ENCODE measurements around the gene IL4. TPM values are rescaled to one million over a fixed set of nuclear protein-coding genes. Genes with fewer than 3 reads are reported as not detected.

Gene IL4
- total RNA-seq, 1 experiment from 2014 or later = not detected

DNA sequence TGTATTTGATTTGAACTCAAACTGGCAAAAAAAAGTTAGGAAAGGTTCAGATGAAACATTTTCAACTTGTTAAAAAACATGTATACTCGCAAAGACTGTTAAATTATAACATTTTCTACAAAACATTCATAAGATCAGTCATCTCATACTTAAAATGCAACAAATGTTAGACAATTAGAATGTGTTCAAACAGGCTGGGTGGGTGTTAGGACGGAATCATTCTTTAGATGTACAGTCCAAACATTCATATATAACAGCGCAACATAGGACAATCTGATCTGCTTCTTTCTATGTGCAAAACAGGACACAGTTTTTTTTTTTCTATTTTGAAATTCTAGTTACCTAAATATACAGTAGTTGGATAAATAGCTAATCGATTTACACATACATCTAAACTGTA, 22.2 kb downstream of the IL4 start (continued):
- no peak for TF ChIP-seq GTF2I (CRISPR knock-in tag; conservative IDR thresholded peaks at IDR 0.05)
- TF ChIP-seq NFATC4 (CRISPR knock-in tag; IDR thresholded peaks at IDR 0.05) = no peak
- TF ChIP-seq, protein P1, sequence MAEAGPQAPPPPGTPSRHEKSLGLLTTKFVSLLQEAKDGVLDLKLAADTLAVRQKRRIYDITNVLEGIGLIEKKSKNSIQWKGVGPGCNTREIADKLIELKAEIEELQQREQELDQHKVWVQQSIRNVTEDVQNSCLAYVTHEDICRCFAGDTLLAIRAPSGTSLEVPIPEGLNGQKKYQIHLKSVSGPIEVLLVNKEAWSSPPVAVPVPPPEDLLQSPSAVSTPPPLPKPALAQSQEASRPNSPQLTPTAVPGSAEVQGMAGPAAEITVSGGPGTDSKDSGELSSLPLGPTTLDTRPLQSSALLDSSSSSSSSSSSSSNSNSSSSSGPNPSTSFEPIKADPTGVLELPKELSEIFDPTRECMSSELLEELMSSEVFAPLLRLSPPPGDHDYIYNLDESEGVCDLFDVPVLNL (CRISPR knock-in tag; IDR thresholded peaks at IDR 0.05; ENCODE audit: borderline replicate concordance, low read depth) = no peak
- no peak for TF ChIP-seq AFF4 (CRISPR knock-in tag; IDR thresholded peaks at IDR 0.05; ENCODE audit: borderline replicate concordance)
- no peak for TF ChIP-seq ATF3 (CRISPR knock-in tag; conservative IDR thresholded peaks at IDR 0.05)

DNA sequence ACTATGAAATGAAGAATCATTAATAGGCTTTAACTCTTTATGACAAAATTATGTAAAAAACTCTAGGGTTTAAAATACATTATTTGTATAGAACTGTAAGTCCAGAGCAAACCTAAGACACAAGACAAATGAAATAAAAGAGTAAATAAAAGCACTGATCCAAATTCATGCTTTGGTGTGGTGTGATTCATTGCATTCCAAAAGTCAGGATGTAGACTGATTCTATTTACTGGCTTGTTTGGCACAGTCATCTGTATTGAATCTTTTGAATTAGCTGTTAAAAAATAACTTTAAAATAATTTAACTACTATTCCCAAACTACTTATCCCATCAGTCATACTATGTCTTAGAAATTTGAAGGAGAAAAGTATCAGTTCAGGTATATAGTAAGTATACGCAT, 31.1 kb downstream of the IL4 start:
- CTCF ChIA-PET = interaction anchor here (0.7 kb wide), 1 partner anchor 27 kb away, joined by 5 read pairs; no protein-coding TSS in a partner anchor
- H3K4me1 Mint-ChIP-seq = no peaks in the 10 kb centered on the region
- H3K9me3 Mint-ChIP-seq = no peaks in the 10 kb centered on the region
- TF ChIP-seq, protein P2, sequence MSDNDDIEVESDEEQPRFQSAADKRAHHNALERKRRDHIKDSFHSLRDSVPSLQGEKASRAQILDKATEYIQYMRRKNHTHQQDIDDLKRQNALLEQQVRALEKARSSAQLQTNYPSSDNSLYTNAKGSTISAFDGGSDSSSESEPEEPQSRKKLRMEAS (CRISPR knock-in tag; IDR thresholded peaks at IDR 0.05) = no peak
- no peak for TF ChIP-seq ATF2 (CRISPR knock-in tag; IDR thresholded peaks at IDR 0.05; ENCODE audit: borderline replicate concordance, low read depth)
- TF ChIP-seq JAZF1 (CRISPR knock-in tag; IDR thresholded peaks at IDR 0.05) = no peak
- no peak for TF ChIP-seq ZNF232 (CRISPR knock-in tag; IDR thresholded peaks at IDR 0.05)
- TF ChIP-seq FOXJ3 (CRISPR knock-in tag; IDR thresholded peaks at IDR 0.05; ENCODE audit: borderline replicate concordance) = no peak
- TF ChIP-seq ZNF532 (CRISPR knock-in tag; IDR thresholded peaks at IDR 0.05; ENCODE audit: borderline replicate concordance) = no peak
- no peak for TF ChIP-seq ELF4 (CRISPR knock-in tag; IDR thresholded peaks at IDR 0.05; ENCODE audit: low read depth)
- TF ChIP-seq MXD4 (CRISPR knock-in tag; IDR thresholded peaks at IDR 0.05; ENCODE audit: borderline replicate concordance) = no peak
- no peak for TF ChIP-seq GABPB1 (CRISPR knock-in tag; IDR thresholded peaks at IDR 0.05)
- TF ChIP-seq E2F5 (CRISPR knock-in tag; IDR thresholded peaks at IDR 0.05) = no peak
- TF ChIP-seq TP53 (CRISPR knock-in tag; IDR thresholded peaks at IDR 0.05) = no peak
- TF ChIP-seq, protein P3, sequence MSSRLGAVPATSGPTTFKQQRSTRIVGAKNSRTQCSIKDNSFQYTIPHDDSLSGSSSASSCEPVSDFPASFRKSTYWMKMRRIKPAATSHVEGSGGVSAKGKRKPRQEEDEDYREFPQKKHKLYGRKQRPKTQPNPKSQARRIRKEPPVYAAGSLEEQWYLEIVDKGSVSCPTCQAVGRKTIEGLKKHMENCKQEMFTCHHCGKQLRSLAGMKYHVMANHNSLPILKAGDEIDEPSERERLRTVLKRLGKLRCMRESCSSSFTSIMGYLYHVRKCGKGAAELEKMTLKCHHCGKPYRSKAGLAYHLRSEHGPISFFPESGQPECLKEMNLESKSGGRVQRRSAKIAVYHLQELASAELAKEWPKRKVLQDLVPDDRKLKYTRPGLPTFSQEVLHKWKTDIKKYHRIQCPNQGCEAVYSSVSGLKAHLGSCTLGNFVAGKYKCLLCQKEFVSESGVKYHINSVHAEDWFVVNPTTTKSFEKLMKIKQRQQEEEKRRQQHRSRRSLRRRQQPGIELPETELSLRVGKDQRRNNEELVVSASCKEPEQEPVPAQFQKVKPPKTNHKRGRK (CRISPR knock-in tag; IDR thresholded peaks at IDR 0.05; ENCODE audit: borderline replicate concordance) = no peak
- no peak for TF ChIP-seq KAT7 (CRISPR knock-in tag; IDR thresholded peaks at IDR 0.05; ENCODE audit: borderline replicate concordance)
- no peak for TF ChIP-seq FOXP4 (CRISPR knock-in tag; IDR thresholded peaks at IDR 0.05)
- H3K27ac Mint-ChIP-seq = no peak overlapping the region
- POLR2A ChIA-PET = no interaction called here
- H3K36me3 Mint-ChIP-seq = peaks cover 13% of the 10 kb centered on the region; the same call in 1 of the 2 replicates
- H3K27me3 Mint-ChIP-seq (ENCODE audit: low read depth) = no peaks in the 10 kb centered on the region
- DNase-seq (ENCODE audit: low spot score) (no peak), ATAC-seq (no peak)
- H3K4me3 Mint-ChIP-seq = no peak overlapping the region

Measured in WTC11 (cell line).